Stimulated activated naive CD4-positive, alpha-beta T cell treated with Interleukin-2 at 50 U/mL for 16 hours (primary cell): ENCODE data around the gene NTF4.
"Not testable (repeated sequence)": the region's sequence is repeated elsewhere in the genome, so short reads cannot be mapped to it uniquely, and the experiment has no call there.

Experiments used
- DNase-seq: peaks from one replicate; lab custom pipeline; 2025; lab: John Stamatoyannopoulos, UW

Gene NTF4

DNA sequence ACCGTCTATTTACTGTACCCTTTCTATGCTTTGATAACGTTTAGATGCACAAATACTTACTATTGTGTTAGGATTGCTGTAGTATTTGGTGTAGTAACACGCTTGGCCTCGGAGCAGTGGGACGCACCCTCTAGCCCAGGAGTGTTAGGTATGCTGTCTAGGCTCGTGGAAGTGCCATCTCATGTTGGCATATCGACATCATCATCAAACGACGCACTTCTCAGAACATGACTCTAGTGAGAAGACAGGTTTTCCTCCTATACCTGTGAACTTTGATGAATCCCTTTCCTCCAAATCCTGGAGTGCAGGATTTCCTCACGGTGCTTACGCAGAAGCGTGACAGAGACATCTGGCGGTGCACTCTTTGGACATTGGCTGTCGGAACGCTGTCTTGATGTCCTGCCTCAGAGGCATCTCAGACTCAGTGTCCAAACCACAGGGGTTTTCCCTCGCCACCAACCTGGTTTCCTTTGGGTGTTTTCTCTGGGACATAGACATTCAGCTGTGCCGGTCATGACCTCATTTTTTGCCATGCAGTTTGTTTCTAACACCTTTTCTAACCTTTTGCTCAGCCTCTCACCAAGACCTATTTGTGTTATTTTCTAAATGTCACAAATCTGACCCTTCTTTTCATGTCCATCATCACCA lies 26.9 kb upstream of the NTF4 start:
- no peak for DNase-seq

DNA sequence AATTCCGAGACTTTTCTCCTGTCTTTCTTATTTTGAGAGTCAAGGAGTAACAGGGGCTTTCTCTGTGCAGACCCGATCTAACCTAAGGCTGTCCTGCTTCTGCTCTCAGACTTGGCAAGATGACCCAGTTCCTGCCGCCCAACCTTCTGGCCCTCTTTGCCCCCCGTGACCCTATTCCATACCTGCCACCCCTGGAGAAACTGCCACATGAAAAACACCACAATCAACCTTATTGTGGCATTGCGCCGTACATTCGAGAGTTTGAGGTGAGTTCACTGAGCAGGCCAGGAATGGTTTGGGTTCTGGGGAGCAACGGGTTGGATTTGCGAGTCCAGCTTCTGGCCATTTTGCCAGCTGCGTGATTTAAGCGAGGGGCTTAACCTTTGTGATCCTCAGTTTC lies 21.7 kb upstream of the NTF4 start:
- no peak for DNase-seq

DNA sequence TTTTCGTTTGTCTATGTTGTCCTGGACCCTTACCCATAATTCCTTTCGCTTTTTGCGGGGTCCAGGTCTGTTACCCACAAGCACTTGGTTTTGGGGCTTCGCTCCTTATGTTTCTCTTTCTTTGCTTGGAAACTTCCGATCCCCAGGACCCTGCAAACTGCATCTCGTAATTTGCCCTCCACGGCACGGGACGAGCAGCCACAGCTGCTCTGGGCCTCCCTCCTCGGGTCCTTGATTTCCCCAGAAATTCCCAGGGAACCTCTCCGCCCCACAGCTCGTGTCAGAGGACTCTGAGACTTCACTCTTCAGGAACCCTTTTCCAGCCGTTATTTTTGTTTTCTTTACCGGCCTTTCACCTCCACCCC lies 21.2 kb upstream of the NTF4 start:
- no peak for DNase-seq

DNA sequence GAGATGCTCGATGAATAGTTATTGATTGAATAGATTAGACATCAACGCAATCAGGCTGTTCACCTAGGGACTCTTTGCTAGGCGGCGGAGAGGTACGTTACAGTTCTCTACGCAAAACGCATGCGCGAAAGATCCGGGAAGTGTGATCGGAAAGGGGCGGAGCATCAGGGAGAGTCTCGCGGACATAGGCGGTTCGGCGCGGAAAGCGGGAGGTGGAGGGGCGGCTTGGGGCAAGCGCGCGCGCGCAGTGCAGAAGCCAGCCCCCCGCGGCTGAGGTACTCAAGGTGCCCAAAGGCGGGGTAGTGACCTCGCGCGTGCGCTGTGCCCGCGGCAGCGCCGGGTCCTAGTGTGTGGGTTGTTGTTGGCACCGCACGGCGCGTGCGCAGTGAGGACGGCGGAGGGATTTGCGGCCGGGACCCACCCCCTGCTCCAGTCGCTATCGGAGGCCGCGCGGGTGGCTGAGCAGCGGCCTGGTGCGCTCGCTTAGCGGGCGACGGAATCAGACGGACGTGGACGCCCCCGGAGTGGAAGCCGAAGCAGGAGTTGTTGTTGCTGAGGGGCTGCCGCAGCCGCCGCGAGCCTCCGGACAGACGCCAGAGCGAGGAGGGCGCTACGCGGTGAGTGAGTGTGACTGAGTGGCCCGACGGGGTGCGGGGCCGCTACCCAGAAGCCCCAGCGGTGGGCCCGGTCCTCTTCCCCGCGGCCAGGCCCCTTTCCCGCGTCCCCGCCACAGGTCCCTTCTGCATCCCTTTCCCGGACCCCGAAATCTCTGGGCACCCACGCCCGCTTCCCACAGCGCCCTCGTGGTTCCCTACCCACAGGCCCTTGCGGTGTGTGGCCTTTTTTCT lies 20.6 kb upstream of the NTF4 start, which contains the start of gene SNRNP70:
Gene SNRNP70 (plus strand): TSS at position 432 of the 848 bp plus-strand sequence. CDS start 964 bp downstream, outside the sequence.
- peak; percentile 96 for DNase-seq

GRCh38 chr19:49084206-49085019 lies 19.8 kb upstream of the NTF4 start:
- DNase-seq, result no peak

- no peak for DNase-seq
These were observed 16.7 kb upstream of the NTF4 start for GRCh38 chr19:49081273-49081672.

DNA sequence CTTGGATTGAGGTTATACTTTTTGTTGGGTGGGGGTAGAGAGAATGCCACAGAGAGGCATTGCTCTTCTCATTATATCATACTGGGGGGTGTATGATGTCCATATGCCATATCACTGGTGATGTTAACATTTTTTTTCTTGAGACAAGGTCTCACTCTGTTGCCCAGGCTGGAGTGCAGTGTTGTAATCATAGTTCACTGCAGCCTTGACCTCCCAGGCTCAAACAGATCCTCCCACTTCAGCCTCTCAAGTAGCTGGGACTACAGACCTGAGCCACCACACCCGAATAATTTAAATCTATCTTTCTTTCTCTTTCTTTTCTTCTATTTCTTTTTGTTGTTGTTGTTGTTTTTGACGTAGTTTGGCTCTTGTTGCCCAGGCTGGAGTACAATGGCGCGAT lies 15.8 kb upstream of the NTF4 start:
- DNase-seq, result no peak

DNA sequence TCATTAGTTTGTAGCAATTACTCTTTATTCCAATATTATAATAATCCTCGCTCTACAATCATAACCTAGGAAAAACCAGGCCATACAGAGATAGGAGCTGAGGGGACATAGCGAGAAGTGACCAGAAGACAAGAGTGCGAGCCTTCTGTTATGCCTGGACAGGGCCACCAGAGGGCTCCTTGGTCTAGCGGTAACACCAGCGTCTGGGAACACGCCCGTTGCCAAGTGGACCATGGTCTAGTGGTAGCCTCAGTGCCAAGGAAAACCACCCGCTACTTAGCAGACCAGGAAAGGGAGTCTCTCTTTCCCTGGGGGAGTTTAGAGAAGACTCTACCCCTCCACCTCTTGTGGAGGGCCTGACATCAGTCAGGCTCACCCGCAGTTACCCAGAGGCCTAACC lies 10.3 kb upstream of the NTF4 start:
- DNase-seq, result not testable (repeated sequence)

- no peak for DNase-seq
These were observed 9.1 kb upstream of the NTF4 start for GRCh38 chr19:49073514-49074378.

DNA sequence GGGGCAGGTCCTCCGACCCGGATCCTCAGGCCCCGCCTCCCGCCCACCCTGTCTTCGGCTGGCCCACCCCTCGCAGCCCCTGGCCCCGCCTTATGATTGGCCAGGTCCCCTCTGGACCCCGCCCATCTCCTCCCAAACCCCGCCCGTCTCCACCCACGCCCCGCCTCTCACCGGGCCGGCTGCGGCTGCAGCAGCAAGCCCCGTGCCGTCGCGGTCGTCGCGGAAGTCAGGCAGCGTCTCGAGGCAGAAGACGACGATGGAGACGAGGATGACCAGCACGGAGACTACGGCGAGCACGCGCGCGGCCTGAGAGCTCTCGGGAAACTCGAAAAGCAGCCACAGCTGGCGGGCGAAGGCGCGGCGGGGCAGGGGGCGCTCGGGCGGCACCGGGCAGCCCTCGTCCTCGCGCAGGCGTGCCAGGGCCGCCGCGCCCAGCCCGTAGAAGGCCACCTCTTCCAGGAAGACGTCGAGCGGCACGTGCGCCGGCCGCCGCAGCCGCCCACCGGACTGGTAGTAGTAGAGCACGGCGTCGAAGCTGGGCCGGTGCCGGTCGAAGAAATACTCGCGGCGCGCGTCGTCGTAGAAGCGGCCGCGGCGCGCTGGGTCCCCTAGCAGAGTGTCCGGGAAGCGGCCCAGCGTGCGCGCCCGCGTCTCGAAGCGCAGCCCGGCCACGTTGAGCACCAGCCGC lies 7.4 kb upstream of the NTF4 start:
- DNase-seq, result no peak

DNA sequence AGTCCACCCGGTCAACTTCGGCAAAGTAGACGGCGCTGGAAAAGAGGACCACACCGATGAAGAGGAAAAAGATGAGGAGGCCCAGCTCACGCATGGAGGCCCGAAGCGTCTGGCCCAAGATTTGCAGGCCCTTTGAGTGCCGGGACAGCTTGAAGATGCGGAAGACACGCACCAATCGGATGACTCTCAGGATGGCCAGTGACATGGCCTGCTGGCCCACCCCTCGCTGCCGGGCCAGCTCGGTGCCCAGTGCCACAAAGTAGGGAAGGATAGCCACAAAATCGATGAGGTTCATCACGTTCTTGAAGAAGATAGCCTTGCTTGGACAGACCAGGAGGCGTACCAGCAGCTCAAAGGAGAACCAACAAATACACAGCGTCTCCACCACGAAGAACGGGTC lies 5.8 kb upstream of the NTF4 start:
- no peak for DNase-seq

- DNase-seq, result no peak
These were observed 4.4 kb upstream of the NTF4 start for GRCh38 chr19:49069026-49069425.

- DNase-seq, result no peak
These were observed 2.9 kb upstream of the NTF4 start for GRCh38 chr19:49067554-49067953.

DNA sequence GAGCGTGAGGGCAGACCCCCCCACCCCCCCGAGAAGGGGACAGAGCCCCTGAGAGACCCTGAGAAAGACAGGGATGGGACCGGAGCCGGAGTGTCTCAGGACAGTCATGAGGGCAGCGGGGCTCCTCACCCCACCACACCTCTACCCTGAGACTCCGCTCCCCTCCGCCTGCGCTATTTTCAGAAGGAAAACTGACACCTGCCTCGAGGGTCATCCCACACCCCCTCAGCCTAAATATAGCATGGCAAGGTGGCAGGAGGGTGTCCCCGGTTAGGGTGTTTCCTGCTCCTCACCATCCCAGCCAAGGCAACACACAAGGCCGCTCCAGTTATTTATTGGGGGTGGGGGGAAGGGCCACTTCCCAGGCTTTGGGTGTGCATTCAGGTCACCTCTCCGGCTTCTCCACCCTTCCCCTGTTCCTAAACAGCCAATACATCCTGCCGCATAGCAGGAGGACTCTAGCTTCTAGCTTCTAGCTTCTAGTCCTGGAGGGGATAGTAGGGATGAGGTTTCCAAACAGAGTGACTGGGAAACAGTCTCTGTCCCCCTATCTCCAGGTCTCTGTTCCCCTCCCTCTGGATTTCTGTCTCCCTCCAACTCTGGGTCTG lies 1.4 kb upstream of the NTF4 start:
- DNase-seq, result no peak

DNA sequence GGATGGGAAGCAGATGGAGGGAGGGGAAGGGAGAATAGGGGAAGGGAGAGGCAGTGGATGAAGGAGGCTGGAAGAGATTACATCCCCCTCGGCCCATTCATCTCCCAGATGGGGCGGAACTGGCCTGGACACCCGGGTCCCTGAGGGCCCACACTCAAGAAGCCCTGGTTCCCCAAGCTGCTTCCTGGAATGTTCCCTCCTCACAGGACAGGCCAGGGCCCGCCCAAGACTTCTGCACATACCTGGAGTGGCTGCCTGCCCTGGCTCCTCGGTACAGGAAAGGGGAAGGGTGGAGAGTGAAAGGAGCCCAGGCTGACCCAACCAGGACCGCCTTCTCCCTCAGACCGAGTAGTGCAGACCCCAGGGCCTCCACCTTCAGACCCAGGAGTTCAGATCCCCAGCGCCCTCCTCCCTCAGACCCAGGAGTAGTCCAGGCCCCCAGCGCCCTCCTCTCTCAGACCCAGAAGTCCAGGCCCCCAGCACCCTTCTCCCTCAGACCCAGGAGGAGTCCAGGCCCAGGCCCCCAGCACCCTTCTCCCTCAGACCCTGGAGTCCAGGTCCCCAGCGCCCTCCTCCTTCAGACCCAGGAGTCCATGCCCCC lies 489 bp downstream of the NTF4 start:
- DNase-seq, result no peak

GRCh38 chr19:49061445-49061844 lies 3.2 kb downstream of the NTF4 start:
- DNase-seq, result no peak

DNA sequence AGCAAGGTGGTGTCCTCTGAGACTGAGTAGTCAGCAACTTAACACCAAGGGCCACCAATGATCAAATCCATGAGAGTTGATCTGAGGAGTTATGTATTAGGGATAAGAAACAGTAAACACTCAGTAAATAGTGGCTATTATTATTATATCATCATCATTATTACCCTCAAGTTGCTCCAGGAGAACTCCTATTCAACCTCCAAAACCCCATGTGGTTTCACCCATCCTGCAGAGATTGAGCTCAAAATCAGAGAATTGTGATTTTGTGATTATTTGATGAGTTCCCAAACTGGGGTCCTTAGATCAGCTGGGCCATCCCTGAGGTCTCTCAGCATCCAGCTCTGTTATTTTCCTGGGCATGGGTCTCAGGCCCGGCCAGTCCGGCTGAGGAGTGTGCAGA lies 3.6 kb downstream of the NTF4 start:
- no peak for DNase-seq

GRCh38 chr19:49059053-49059452 lies 5.6 kb downstream of the NTF4 start:
- DNase-seq, result no peak

DNA sequence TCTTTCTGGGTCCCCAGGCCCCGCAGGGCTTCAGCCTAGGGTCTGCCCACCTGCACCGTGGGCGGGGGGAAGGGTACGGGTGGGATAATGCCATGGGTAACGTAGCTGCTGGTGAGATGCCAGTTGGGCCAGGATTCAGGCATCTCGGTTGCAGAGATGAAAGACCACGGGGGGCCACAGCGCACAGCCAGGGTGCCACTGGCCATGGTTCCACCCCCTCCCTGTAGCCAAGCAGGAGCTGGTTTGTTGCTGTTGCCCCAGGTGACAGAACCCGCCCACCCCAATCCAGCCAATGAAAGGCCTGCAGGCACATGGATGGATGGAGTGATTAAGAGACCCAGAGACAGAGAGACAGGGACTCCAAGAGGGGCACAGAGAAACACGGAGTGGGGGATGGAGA lies 6.1 kb downstream of the NTF4 start:
- no peak for DNase-seq

GRCh38 chr19:49057636-49058234 lies 6.9 kb downstream of the NTF4 start, which contains the start of gene CGB7:
TSS of gene CGB7 (minus strand) at chr19:49057749. CDS start at chr19:49055375, 2,374 bp downstream.
- DNase-seq, result peak; percentile 16
